ENCODE data around the gene CLSTN1.

The CLSTN1 gene

DNA sequence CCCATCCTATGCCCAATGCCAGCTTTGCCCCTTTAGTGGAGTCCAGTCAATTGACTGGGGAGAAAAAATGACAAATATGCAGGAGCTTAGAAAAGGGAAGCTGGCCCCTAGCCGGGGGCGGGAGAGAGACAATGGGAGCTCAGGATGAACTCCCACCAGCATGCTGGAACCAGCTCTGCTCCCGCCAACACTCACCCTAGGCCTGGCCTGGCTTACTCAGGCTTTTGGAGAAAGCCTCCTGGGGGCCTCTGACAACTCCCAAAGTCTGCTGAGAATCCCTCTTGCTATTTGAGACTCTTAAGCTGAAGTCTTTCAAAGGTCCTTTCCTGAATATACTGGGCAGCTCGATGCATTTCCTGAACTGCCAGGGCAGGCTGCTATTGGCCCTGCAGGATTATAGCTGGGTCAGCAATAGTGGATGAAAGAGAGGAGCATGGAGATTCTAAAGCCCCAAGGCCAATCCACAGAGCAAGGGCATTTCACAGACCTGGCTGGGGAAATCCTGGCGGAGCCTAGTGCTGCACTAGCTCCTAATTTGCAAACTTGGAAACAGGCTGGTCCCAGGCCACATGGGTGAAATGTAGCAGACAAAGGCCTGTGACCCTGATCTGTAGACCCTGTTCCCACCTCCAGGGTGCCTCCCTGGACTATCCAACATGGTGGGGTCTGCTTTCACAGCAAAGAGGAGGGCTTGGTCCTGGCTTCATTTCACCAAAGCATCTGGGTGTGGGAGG lies 35.7 kb upstream of the CLSTN1 start:
- H3K4me3 Mint-ChIP-seq: no peak overlapping the region
- no peak overlapping the region for H3K27ac Mint-ChIP-seq
- peaks cover under 1% of the 10 kb centered on the region for H3K36me3 Mint-ChIP-seq (ENCODE audit: low read depth)
- ATAC-seq (no peak), DNase-seq (no peak)
- no peaks in the 10 kb centered on the region for H3K9me3 Mint-ChIP-seq
- H3K27me3 Mint-ChIP-seq: no peaks in the 10 kb centered on the region
- peaks cover 2% of the 10 kb centered on the region for H3K4me1 Mint-ChIP-seq

DNA sequence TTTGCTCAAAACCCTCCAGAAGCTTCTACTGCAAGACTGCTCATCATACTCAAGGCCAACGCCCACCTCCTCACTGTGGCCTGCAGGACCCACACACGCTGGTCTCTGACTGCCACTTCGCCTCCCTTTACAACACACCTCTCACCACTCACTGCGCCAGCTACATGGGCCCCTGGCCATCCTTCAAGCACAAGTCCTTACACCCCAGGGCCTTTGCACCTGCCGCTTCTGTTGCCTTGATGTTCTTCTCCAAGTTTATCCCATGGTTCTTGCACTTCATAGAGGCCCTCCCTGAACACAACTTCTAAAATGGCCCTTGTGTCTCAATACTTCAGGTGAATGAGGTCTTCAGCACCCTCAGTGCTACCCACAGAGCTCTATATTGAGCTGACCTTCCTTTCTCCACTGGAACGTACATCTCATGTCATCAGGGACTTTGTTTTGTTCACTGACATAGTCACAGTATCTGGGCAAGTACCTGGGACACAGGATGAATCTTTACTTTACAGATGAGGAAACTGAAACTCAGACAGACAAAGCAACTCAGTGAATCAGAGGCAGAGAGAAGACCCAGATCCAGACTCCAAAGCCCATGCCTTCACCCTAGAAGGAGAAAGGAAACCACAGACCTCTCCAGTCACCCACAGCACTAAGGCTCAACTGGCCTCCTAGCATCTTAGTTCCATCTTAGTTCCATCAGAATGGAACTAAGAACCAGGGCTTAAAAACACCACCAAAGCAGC lies 34.7 kb upstream of the CLSTN1 start:
- H3K4me1 Mint-ChIP-seq: peaks cover 2% of the 10 kb centered on the region
- DNase-seq: no peak
- H3K27ac Mint-ChIP-seq: no peak overlapping the region
- peaks cover 4% of the 10 kb centered on the region for H3K9me3 Mint-ChIP-seq
- H3K27me3 Mint-ChIP-seq: no peaks in the 10 kb centered on the region
- peaks cover 8% of the 10 kb centered on the region for H3K36me3 Mint-ChIP-seq (ENCODE audit: low read depth)
- ATAC-seq: peak; percentile 65
- H3K4me3 Mint-ChIP-seq: no peak overlapping the region

DNA sequence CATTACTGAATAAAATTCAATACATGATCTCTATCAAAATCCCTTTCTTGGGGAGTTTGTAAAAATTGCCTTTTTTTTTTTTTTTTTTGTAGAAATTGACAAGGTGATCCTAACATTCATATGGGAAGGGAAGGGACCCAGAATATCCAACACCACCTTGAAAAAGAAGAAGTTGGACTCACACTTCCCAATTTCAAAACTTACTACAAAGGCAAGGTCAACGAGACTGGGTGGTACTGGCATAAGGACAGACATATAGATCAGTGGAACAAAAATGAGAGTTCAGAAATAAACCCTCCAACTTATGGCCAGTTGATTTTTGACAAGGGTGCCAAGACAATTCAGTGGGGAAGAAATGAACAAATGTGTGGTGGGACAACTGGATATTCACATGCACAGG lies 31.4 kb upstream of the CLSTN1 start:
- Mint-ChIP-seq H3K4me3 (no peak overlapping the region), H3K9me3 (peaks cover 5% of the 10 kb centered on the region), H3K27ac (no peak overlapping the region), H3K27me3 (no peaks in the 10 kb centered on the region), H3K4me1 (peaks cover 5% of the 10 kb centered on the region), H3K36me3 (ENCODE audit: low read depth) (peaks cover 8% of the 10 kb centered on the region)
- no peak for ATAC-seq
- no peak for DNase-seq

DNA sequence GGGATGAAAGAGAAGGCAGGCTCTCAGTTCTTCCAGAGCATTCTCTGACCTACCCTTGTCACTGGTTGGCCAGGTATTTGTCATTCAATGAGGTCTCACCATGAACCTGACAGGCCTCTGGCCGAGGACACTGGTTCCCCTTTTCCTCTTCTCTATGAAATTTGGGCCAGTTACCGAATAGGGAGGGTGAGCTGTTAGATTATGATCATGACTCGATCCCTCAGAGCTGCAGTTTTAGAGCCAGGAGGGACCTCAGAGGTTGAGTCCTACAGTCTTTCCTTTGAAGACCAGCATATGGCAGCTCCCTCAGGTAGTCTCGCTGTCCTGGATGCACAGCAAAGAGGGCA lies 29.5 kb upstream of the CLSTN1 start:
- H3K27ac Mint-ChIP-seq: no peak overlapping the region
- no peak for ATAC-seq

DNA sequence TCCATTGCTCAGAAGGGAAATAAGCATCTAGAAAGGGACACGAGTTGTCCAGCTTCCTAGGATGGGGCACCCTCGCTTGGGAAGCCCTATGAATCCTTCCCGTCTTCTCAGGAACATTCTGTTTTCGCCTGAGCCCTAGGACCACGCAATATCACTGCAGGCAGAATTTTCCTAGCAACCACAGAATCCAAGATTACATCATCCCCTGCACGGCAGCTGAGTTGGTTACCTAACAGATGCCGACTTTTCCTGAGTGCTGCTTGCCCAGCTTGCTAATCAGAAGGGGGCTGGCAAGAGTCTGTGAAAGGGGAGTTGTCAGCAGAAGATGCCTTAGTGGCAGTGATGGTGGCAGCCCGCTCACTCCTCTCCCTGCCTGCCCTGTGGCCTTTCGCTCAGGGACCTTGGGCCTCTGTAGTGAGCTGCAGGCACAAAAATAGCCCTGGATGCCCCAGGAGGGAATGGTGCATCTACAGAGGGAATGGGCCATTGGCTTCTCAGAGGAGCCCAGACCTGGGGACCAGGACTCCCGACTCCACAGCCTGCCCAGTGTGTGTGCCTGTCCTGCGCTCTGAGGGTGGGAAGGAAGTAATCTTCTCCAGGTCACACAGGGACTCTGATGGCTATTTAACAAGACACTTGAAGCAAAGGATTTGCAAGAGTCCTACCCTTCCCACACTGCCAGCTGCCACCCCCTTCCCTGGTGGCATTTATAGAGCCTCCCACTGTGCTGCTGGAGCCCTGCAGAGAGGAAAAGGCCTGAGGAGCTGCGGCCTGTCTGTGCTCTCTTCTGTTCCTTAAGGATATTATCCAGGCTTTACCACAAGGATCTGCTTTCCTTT lies 28.9 kb upstream of the CLSTN1 start:
- DNase-seq: no peak
- Mint-ChIP-seq H3K4me1 (peaks cover 10% of the 10 kb centered on the region), H3K4me3 (no peak overlapping the region), H3K9me3 (peaks cover 5% of the 10 kb centered on the region), H3K36me3 (ENCODE audit: low read depth) (peaks cover 8% of the 10 kb centered on the region), H3K27me3 (no peaks in the 10 kb centered on the region), H3K27ac (no peak overlapping the region)
- ATAC-seq: no peak

More for the DNA sequence above, 29.5 kb upstream of the CLSTN1 start:
- H3K4me1 Mint-ChIP-seq: peaks cover 7% of the 10 kb centered on the region
- H3K36me3 Mint-ChIP-seq (ENCODE audit: low read depth): peaks cover 8% of the 10 kb centered on the region
- no peak for DNase-seq
- peaks cover 5% of the 10 kb centered on the region for H3K9me3 Mint-ChIP-seq
- no peak overlapping the region for H3K4me3 Mint-ChIP-seq
- no peaks in the 10 kb centered on the region for H3K27me3 Mint-ChIP-seq

DNA sequence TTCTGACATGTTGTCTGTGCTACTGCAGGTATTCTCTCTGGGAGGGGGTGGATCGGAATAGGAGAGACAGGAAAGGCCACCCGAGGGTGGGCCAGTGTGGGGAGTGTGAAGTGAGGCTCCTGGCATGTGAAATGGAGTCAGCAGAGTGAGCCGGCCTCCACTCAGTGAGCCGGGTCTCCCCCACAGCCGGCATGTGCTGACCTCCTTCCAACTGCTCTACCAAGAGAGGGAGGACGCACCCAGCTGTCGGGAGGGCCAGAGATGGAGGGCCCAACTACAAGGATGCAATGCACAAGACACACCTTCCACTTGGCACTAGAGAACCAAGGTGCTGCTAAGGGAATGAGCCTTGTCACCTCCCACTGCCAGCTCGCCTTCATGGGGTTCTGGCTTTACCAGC lies 28.2 kb upstream of the CLSTN1 start:
- no peak for DNase-seq
- no peak overlapping the region for H3K4me3 Mint-ChIP-seq
- H3K9me3 Mint-ChIP-seq: peaks cover 5% of the 10 kb centered on the region
- H3K27ac Mint-ChIP-seq: no peak overlapping the region
- H3K27me3 Mint-ChIP-seq: no peaks in the 10 kb centered on the region
- ATAC-seq: no peak
- H3K4me1 Mint-ChIP-seq: peaks cover 10% of the 10 kb centered on the region
- H3K36me3 Mint-ChIP-seq (ENCODE audit: low read depth): peaks cover 8% of the 10 kb centered on the region

DNA sequence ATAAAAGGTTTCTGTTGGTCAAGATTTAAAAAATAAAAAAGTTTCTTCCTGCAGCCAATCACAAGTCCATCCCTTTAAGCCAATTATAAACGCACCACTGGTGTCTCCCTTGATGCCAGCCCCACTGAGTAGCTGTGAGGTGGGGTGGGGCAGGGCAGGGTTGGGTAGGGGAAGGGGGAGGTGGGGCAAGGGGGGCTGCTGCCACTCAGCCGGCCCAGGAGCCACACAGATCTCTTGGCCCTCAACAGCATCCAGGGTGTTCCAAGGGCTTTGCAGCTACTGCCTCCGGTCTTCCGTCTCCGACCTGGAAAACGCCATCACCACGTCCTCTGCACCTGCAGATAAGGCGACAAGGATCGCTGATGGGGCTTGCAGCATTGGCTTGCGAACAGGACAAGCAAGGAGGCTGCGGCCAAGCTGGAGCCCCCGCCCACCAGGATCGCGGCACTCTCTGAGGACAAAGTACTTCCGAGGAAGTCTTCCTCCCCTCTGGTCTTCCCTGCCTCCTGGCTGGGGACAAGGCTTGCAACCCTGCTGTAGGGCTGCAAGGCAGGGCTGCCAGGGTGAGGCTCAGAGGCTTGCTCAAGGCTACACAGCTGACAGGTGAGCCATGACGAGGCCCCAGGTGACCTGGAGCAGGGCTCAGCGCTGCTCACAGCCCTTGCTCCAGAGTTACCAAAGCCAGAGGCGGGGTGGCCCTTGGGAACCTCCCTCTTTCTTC lies 26.8 kb upstream of the CLSTN1 start:
- Mint-ChIP-seq H3K36me3 (ENCODE audit: low read depth) (peaks cover 8% of the 10 kb centered on the region), H3K4me1 (peaks cover 10% of the 10 kb centered on the region), H3K27ac (peak overlapping the region; percentile 47), H3K4me3 (peak overlapping the region; percentile 69), H3K27me3 (no peaks in the 10 kb centered on the region), H3K9me3 (peaks cover 5% of the 10 kb centered on the region)
- ATAC-seq: no peak
- DNase-seq: no peak

DNA sequence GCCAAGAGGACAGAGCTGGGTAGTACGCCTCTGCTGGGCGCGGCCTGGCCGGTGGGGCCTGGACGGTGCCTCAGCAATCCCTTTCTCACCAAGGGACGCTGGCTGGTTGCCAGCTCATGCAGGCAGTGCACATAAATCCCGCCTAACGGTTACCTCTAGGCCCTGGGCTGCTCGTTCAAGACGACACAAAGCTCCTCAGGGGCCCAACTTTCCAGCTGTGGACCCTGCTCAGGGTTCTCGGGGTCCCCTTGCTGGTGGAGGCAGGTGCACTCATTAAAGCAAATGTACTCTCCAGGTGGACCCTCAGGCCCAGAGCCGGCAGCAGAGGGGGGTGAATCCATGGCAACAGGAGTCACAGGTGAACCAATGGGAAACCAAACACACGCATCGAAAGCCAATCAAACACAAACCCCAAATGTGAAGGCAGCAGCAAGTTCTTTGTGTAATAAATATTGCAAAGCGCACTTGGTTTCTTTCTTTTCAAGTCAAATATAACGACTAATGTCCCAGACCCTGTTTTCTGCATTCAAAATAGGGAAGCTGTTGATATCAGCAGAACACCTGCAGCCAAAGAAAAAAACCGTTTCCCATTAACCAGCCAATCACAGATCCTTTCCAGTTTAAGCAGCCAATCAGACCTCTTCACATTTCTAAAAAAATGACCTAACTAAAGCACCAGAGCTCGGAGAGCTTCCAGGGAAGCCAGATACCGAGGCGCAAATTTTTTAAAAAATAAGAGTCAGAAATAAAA lies 26.1 kb upstream of the CLSTN1 start:
- peak overlapping the region; percentile 69 for H3K4me3 Mint-ChIP-seq
- H3K9me3 Mint-ChIP-seq: peaks cover 5% of the 10 kb centered on the region
- peaks cover 8% of the 10 kb centered on the region for H3K36me3 Mint-ChIP-seq (ENCODE audit: low read depth)
- DNase-seq (no peak), ATAC-seq (no peak)
- H3K27ac Mint-ChIP-seq: peak overlapping the region; percentile 47
- H3K4me1 Mint-ChIP-seq: peaks cover 10% of the 10 kb centered on the region
- no peaks in the 10 kb centered on the region for H3K27me3 Mint-ChIP-seq

DNA sequence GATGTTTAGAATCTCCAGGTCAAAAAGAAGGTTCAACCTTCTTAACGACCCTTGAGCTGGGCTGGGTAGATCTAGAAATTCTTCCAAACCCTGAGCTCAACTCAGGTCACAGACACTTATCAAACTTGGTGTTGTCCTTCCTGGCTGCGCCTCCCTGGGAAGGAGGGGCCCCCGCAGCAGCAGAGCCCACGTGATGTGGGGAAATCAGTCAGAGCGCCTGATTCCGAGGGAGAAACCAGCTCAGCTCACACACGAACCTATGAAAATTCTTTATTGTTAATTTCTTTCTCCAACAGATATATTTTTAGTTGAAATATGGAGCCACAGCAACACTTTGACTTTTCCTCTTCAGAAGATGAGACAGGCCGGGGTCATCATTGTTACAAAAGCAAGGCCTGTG lies 24.3 kb upstream of the CLSTN1 start:
- H3K27me3 Mint-ChIP-seq: no peaks in the 10 kb centered on the region
- ATAC-seq (no peak), DNase-seq (no peak)
- H3K27ac Mint-ChIP-seq: no peak overlapping the region
- H3K36me3 Mint-ChIP-seq (ENCODE audit: low read depth): no peaks in the 10 kb centered on the region
- peaks cover 10% of the 10 kb centered on the region for H3K4me1 Mint-ChIP-seq
- no peak overlapping the region for H3K4me3 Mint-ChIP-seq
- H3K9me3 Mint-ChIP-seq: no peaks in the 10 kb centered on the region

DNA sequence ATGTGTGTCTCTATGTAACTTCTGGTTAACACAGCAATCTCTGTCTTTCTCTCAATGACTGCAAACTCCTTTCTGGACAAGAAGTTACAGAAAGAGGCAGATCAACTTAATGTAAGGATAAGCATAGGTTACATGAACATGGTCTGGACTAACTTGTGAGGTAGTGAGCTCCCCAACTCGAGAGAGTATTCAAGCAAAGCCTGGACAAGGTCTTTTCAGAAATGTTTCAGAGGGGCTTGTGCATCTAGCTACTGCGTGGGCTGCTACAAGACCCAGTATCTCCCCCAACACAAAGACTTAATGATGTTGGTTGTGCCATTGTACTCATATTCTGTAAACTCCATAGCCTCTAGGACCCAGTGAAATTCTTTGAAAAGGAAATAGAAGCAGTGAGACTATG lies 23.5 kb upstream of the CLSTN1 start:
- H3K4me1 Mint-ChIP-seq: peaks cover 10% of the 10 kb centered on the region
- no peaks in the 10 kb centered on the region for H3K36me3 Mint-ChIP-seq (ENCODE audit: low read depth)

DNA sequence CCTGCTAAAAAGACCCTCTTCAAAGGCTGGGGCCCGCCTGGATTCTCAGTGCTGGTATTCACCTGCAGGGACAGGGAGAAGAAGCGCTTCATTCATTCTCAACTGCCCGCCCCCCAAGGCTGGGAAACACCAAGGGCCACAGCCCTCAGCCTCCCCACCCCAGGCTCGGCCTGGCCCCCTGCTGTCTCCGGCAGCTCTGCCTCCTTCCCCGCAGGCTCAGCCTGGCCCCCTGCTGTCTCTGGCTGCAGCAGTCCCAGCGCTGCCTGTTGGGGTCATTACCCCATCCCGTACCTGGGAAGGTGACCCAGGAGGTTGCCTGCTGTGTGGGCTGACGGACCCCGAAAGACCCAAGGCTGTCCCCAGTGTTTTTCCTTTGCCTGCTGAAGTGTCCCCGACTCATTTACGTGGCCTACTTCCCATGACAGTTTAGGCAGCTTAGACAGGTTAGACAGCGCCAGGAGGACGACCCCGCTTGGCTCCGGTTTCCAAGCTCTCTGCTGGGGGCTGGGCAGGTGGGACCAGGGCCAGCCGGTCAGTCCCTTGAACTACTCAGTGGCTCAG lies 22.9 kb upstream of the CLSTN1 start:
- Mint-ChIP-seq H3K9me3 (no peaks in the 10 kb centered on the region), H3K36me3 (ENCODE audit: low read depth) (no peaks in the 10 kb centered on the region), H3K27ac (no peak overlapping the region), H3K4me1 (peaks cover 10% of the 10 kb centered on the region), H3K27me3 (no peaks in the 10 kb centered on the region), H3K4me3 (no peak overlapping the region)
- ATAC-seq (no peak), DNase-seq (no peak)

More for the DNA sequence above, 23.5 kb upstream of the CLSTN1 start:
- H3K27ac Mint-ChIP-seq: no peak overlapping the region
- ATAC-seq (no peak), DNase-seq (no peak)
- no peak overlapping the region for H3K4me3 Mint-ChIP-seq
- H3K27me3 Mint-ChIP-seq: no peaks in the 10 kb centered on the region
- H3K9me3 Mint-ChIP-seq: no peaks in the 10 kb centered on the region

DNA sequence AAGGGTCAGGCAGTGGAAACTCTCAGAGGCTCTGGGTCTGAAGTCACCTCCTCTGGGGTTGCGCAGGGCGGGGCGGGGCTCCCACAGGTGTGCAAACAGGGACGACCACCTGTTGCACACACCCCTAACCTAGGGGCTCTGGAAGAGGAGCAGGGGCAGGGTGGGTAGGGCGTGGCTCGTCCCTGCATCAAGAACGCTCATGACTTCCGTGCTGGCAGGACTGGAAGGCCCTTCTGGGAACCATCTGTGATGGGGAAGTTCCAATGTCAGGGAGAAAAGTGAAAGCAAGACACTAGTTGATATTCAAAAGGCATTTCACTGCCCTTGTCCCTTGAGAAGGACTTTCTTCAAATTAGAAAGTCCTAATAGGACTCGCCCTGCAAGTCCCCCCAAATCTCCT lies 22.1 kb upstream of the CLSTN1 start:
- no peak for ATAC-seq
- H3K4me3 Mint-ChIP-seq: no peak overlapping the region

DNA sequence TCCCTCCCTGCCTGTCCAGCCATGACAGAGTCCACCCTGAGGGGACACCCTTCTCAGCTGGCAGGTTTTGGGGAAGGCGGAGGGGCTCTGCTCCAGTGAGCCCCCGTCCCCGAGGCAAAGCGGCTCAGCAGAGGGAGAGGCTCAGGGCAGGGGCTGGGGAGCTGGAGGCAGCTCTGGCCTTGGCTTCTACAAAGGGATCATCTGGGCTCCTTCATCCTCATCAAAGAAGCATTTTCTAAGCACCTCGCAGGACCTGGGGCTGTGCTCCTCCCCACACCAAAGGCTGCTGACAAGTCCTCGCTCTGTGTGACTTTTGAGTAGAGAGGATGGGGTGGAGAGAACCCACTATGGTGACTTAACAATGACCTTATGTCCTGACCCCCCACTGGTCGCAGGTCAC lies 21.0 kb upstream of the CLSTN1 start:
- H3K27ac Mint-ChIP-seq: no peak overlapping the region
- H3K27me3 Mint-ChIP-seq: no peaks in the 10 kb centered on the region
- H3K4me1 Mint-ChIP-seq: peaks cover 3% of the 10 kb centered on the region
- no peak overlapping the region for H3K4me3 Mint-ChIP-seq
- H3K9me3 Mint-ChIP-seq: no peaks in the 10 kb centered on the region
- DNase-seq: no peak
- no peaks in the 10 kb centered on the region for H3K36me3 Mint-ChIP-seq (ENCODE audit: low read depth)
- ATAC-seq: no peak

More for the DNA sequence above, 22.1 kb upstream of the CLSTN1 start:
- Mint-ChIP-seq H3K36me3 (ENCODE audit: low read depth) (no peaks in the 10 kb centered on the region), H3K4me1 (peaks cover 10% of the 10 kb centered on the region), H3K27ac (no peak overlapping the region), H3K9me3 (no peaks in the 10 kb centered on the region), H3K27me3 (no peaks in the 10 kb centered on the region)
- no peak for DNase-seq
